AG09319 (cell line): ENCODE data around the gene CDC14A.

Experiments
- DNase-seq: peaks from one replicate; pipeline ENCODE4 v3.0.0-alpha.2; 2010; ENCODE audit warnings: low read depth; ENCODE audit errors: extremely low read depth
- TF ChIP-seq, protein P1 (sequence below): IDR thresholded peaks from 2 replicates; pipeline ENCODE4 v1.5.1; 2011; ENCODE audit warnings: low read depth, mild to moderate bottlenecking, inconsistent platforms, low read length, moderate library complexity

Gene CDC14A

DNA sequence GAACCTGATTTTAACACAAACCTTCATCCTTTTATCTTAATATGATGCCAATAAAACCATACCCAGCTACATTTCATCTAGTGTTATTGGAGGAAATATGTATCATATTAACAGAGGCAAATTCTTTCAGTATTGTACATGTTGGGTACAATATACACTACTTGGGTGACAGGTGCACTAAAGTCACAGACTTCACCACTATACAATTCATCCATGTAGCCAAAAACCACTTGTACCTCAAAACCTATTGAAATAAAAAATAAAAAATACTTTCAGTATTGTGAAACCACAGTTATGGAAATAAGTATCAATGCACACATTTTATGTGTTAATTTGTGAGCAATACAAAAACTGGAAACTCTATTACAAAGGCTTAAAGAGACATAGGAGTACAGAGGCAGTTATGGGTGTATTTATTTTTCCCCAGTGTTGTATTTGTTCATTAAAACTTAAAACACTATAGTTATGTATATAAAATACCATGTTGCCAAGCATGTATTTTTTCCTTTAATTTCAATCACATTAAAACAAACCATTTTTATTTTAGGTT, 160.6 kb downstream of the CDC14A start:
- no peak for DNase-seq
- TF ChIP-seq, protein P1, sequence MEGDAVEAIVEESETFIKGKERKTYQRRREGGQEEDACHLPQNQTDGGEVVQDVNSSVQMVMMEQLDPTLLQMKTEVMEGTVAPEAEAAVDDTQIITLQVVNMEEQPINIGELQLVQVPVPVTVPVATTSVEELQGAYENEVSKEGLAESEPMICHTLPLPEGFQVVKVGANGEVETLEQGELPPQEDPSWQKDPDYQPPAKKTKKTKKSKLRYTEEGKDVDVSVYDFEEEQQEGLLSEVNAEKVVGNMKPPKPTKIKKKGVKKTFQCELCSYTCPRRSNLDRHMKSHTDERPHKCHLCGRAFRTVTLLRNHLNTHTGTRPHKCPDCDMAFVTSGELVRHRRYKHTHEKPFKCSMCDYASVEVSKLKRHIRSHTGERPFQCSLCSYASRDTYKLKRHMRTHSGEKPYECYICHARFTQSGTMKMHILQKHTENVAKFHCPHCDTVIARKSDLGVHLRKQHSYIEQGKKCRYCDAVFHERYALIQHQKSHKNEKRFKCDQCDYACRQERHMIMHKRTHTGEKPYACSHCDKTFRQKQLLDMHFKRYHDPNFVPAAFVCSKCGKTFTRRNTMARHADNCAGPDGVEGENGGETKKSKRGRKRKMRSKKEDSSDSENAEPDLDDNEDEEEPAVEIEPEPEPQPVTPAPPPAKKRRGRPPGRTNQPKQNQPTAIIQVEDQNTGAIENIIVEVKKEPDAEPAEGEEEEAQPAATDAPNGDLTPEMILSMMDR: no peak

DNA sequence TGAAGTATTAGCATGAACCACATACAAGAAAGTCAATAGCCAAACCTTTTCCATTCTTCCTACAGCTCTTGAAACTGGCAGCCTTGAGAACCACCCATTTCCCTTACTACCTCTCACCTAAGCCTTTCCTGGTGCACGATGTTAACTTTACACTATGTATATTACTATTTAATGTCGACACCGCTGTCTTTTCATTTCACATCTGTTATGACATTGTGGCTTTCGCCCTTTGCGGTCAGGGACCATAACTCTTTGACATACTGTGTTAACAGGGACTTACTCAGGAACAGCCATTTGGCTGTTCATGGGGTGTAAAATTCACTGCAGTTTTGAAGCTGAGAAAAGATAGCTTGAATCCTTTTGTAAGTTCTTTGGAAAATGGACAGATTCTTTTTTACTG, 164.6 kb downstream of the CDC14A start:
- no peak for DNase-seq

GRCh38 chr1:100517515-100517914, 165.2 kb downstream of the CDC14A start:
- no peak for DNase-seq
- TF ChIP-seq, protein P1: no peak

More for the DNA sequence above, 164.6 kb downstream of the CDC14A start:
- TF ChIP-seq, protein P1: no peak

DNA sequence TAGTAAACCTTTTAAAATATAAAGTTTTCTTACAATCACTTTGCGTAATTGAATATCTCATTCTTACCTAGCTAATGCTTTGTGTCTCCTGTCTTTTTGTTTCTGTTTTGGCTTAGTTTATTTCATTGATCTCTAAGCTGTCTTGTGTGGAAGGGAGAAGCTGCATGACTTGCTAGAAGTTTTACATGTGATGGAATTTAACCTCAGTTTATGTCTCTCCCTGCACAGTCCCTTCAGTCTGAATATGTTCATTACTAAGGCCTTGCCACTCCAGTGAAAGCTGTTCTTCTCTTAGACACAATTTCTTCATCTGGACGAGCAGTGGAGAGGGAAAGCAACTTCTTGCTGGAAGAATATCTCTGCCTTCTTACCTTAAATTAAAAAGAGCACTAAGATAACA, 165.7 kb downstream of the CDC14A start:
- TF ChIP-seq, protein P1: no peak
- DNase-seq: no peak

DNA sequence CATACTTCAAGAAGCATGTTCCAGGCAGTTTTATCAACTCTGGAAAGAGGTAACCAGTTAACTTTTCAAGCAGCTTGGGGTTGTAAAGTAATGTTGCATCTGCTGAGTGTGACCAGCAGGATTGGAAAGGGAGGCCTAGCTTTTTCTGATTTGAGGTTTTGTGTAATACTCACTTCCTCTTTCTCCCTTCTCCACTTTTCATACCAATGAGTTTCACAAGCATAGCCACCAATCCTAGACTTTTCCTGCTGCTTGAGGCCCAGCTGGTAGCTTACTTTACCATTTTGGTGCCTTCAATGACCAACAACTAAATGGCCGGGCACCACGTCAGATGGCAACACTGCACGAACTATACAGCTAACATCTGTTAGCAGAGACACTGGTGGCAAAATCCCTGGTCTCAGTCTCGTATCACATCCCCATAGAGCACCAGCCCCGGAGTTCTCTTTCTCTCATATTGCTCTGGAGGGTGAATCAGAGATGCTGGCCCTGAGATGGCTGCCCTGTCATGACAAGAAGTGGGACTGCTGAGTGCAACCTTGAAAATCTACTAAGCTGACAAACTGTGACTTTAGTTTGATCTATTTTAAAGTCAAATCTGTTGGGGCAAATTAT, 170.8 kb downstream of the CDC14A start:
- DNase-seq: no peak

DNA sequence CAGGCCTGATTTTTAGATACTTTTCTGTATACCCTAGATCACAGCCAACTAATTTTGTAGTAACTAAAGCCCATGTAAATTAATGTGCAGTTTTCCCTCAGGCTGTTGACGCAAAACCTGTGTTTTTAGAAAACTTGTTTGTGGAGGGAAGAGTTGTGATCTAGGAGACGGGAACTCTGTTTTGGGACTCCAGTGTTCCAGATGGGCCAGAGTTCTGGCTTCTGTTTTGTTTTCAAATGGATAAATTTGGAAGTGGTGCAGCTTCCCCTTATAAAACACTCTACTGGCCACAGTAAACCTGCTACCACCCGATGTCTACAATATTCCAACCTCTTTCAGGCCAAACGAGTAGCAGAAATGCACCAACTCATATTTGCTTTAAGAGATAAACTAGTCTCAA, 172.0 kb downstream of the CDC14A start:
- TF ChIP-seq, protein P1: no peak

More for the DNA sequence above, 170.8 kb downstream of the CDC14A start:
- TF ChIP-seq, protein P1: no peak

GRCh38 chr1:100526894-100527293, 174.6 kb downstream of the CDC14A start:
- DNase-seq: no peak
- TF ChIP-seq, protein P1: no peak

More for the DNA sequence above, 172.0 kb downstream of the CDC14A start:
- no peak for DNase-seq
